WTC11 (cell line): ENCODE data around the gene GDPGP1. TPM values are rescaled to one million over a fixed set of nuclear protein-coding genes. Genes with fewer than 3 reads are reported as not detected.

Experiments used
- ATAC-seq: fragments of 200-7000 bp; cut with Tn5 transposase; 2 replicates; pipeline ENCODE4 v1.10.0; 2021; ENCODE audit warnings: mild to moderate bottlenecking, moderate library complexity
- CTCF ChIA-PET: fragments of 300-600 bp; sonication (Branson Sonifier 250); formaldehyde crosslinking; loops from one replicate; lab custom pipeline; 2021; ENCODE audit warnings: antibody characterized with exemption; lab: Charles Lee
- POLR2A ChIA-PET: fragments of 350-600 bp; sonication (Branson Sonifier 250); formaldehyde crosslinking; loops from one replicate; lab custom pipeline; 2021; ENCODE audit warnings: antibody characterized with exemption; lab: Charles Lee
- DNase-seq: peaks from one replicate; pipeline ENCODE4 v3.0.0; 2021; ENCODE audit warnings: low spot score
- H3K27ac Mint-ChIP-seq: 2 replicates; pipeline ENCODE4 v1.8.0; 2021; ENCODE audit warnings: mixed read lengths
- H3K27me3 Mint-ChIP-seq: 2 replicates; pipeline ENCODE4 v1.8.0; 2021; ENCODE audit warnings: low read depth, mild to moderate bottlenecking, moderate library complexity, mixed read lengths
- H3K36me3 Mint-ChIP-seq: 2 replicates; pipeline ENCODE4 v1.8.0; 2021; ENCODE audit warnings: mixed read lengths
- H3K4me1 Mint-ChIP-seq: 2 replicates; pipeline ENCODE4 v1.8.0; 2022; ENCODE audit warnings: mixed read lengths
- H3K4me3 Mint-ChIP-seq: 2 replicates; pipeline ENCODE4 v1.8.0; 2021; ENCODE audit warnings: mild to moderate bottlenecking, moderate library complexity, mixed read lengths
- H3K9me3 Mint-ChIP-seq: 2 replicates; pipeline ENCODE4 v1.8.0; 2021; ENCODE audit warnings: mixed read lengths
- AFF4 ChIP-seq: sonication (generic); formaldehyde crosslinking; IDR thresholded peaks from 2 replicates; pipeline ENCODE4 v1.8.1; 2023; ENCODE audit warnings: mild to moderate bottlenecking, missing genetic modification reagents, borderline replicate concordance
- ATF2 ChIP-seq: sonication (generic); formaldehyde crosslinking; IDR thresholded peaks from 2 replicates; pipeline ENCODE4 v1.8.1; 2022; ENCODE audit warnings: low read depth, missing genetic modification reagents, borderline replicate concordance
- CTCF ChIP-seq: fragments of 200-600 bp; IDR thresholded peaks from 2 replicates; pipeline ENCODE4 v1.8.0; 2022; ENCODE audit warnings: antibody characterized with exemption
- FOXK1 ChIP-seq: sonication (generic); formaldehyde crosslinking; IDR thresholded peaks from 2 replicates; pipeline ENCODE4 v1.8.0; 2022; ENCODE audit warnings: mild to moderate bottlenecking, moderate library complexity, missing genetic modification reagents
- GRHL2 ChIP-seq: fragments of 250-450 bp; sonication (Bioruptor Pico); IDR thresholded peaks from 2 replicates; pipeline ENCODE4 v1.8.0; 2022; ENCODE audit warnings: mild to moderate bottlenecking, moderate library complexity; ENCODE audit not compliant: insufficient replicate concordance, severe bottlenecking
- KAT7 ChIP-seq: sonication (generic); formaldehyde crosslinking; IDR thresholded peaks from 2 replicates; pipeline ENCODE4 v1.8.1; 2023; ENCODE audit warnings: missing genetic modification reagents, mild to moderate bottlenecking, borderline replicate concordance
- NR3C1 ChIP-seq: sonication (generic); formaldehyde crosslinking; conservative IDR thresholded peaks from 2 replicates; pipeline ENCODE4 v1.8.1; 2023; ENCODE audit warnings: low read depth, mild to moderate bottlenecking, missing genetic modification reagents
- PRRX2 ChIP-seq: fragments of 250-450 bp; sonication (Bioruptor Pico); IDR thresholded peaks from 2 replicates; pipeline ENCODE4 v1.8.0; 2021; ENCODE audit warnings: mild to moderate bottlenecking
- RORB ChIP-seq: fragments of 250-450 bp; sonication (Bioruptor Pico); IDR thresholded peaks from 2 replicates; pipeline ENCODE4 v1.9.0; 2021; ENCODE audit warnings: mild to moderate bottlenecking
- SMAD3 ChIP-seq: sonication (generic); formaldehyde crosslinking; IDR thresholded peaks from 2 replicates; pipeline ENCODE4 v1.8.0; 2022; ENCODE audit warnings: missing genetic modification reagents, mild to moderate bottlenecking, borderline replicate concordance
- ZBTB43 ChIP-seq: sonication (generic); formaldehyde crosslinking; IDR thresholded peaks from 2 replicates; pipeline ENCODE4 v1.8.1; 2023; ENCODE audit warnings: mild to moderate bottlenecking, missing genetic modification reagents
- ZNF138 ChIP-seq: sonication (generic); formaldehyde crosslinking; conservative IDR thresholded peaks from 2 replicates; pipeline ENCODE4 v1.8.1; 2022; ENCODE audit warnings: mild to moderate bottlenecking, moderate library complexity, missing genetic modification reagents
- total RNA-seq: library from RNA; stranded (reverse); gene quantifications from 3 replicates; pipeline ENCODE4 v1.2.3, GENCODE V29; 2021
- TF ChIP-seq, protein P1 (sequence below): sonication (generic); formaldehyde crosslinking; IDR thresholded peaks from 2 replicates; pipeline ENCODE4 v1.8.1; 2023; ENCODE audit warnings: mild to moderate bottlenecking, missing genetic modification reagents, moderate library complexity
- TF ChIP-seq, protein P2 (sequence below): sonication (generic); formaldehyde crosslinking; IDR thresholded peaks from 2 replicates; pipeline ENCODE4 v1.8.1; 2022; ENCODE audit warnings: mild to moderate bottlenecking, missing genetic modification reagents, moderate library complexity, borderline replicate concordance
- TF ChIP-seq, protein P3 (sequence below): fragments of 250-450 bp; sonication (Bioruptor Pico); IDR thresholded peaks from 2 replicates; pipeline ENCODE4 v1.9.0; 2021; ENCODE audit warnings: mild to moderate bottlenecking
- TF ChIP-seq, protein P4 (sequence below): fragments of 250-450 bp; sonication (Bioruptor Pico); IDR thresholded peaks from 2 replicates; pipeline ENCODE4 v1.9.0; 2021; ENCODE audit warnings: moderate library complexity, mild to moderate bottlenecking, inconsistent platforms, borderline replicate concordance
- TF ChIP-seq, protein P5 (sequence below): sonication (generic); formaldehyde crosslinking; conservative IDR thresholded peaks from 2 replicates; pipeline ENCODE4 v1.8.1; 2022; ENCODE audit warnings: mild to moderate bottlenecking, missing genetic modification reagents

GDPGP1 gene
- total RNA-seq, 1 experiment from 2014 or later = 2.6 TPM

GRCh38 chr15:90212221-90213098, 21.5 kb upstream of the GDPGP1 start:
- no peaks in the 10 kb centered on the region for H3K27me3 Mint-ChIP-seq
- no peak for TF ChIP-seq SMAD3 (CRISPR knock-in tag)
- no peak for TF ChIP-seq NR3C1
- no peak for TF ChIP-seq CTCF
- no peak for TF ChIP-seq ZNF138 (CRISPR knock-in tag)
- TF ChIP-seq, protein P1, sequence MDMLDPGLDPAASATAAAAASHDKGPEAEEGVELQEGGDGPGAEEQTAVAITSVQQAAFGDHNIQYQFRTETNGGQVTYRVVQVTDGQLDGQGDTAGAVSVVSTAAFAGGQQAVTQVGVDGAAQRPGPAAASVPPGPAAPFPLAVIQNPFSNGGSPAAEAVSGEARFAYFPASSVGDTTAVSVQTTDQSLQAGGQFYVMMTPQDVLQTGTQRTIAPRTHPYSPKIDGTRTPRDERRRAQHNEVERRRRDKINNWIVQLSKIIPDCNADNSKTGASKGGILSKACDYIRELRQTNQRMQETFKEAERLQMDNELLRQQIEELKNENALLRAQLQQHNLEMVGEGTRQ (CRISPR knock-in tag) = no peak
- TF ChIP-seq FOXK1 = no peak
- TF ChIP-seq GRHL2 = no peak
- no peak for TF ChIP-seq PRRX2
- no peak for TF ChIP-seq ATF2
- no peak for TF ChIP-seq RORB (CRISPR knock-in tag)
- TF ChIP-seq, protein P2, sequence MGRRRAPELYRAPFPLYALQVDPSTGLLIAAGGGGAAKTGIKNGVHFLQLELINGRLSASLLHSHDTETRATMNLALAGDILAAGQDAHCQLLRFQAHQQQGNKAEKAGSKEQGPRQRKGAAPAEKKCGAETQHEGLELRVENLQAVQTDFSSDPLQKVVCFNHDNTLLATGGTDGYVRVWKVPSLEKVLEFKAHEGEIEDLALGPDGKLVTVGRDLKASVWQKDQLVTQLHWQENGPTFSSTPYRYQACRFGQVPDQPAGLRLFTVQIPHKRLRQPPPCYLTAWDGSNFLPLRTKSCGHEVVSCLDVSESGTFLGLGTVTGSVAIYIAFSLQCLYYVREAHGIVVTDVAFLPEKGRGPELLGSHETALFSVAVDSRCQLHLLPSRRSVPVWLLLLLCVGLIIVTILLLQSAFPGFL (CRISPR knock-in tag) = no peak
- TF ChIP-seq, protein P3, sequence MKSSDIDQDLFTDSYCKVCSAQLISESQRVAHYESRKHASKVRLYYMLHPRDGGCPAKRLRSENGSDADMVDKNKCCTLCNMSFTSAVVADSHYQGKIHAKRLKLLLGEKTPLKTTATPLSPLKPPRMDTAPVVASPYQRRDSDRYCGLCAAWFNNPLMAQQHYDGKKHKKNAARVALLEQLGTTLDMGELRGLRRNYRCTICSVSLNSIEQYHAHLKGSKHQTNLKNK (CRISPR knock-in tag) = no peak
- TF ChIP-seq, protein P4, sequence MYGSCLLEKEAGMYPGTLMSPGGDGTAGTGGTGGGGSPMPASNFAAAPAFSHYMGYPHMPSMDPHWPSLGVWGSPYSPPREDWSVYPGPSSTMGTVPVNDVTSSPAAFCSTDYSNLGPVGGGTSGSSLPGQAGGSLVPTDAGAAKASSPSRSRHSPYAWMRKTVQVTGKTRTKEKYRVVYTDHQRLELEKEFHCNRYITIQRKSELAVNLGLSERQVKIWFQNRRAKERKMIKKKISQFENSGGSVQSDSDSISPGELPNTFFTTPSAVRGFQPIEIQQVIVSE (CRISPR knock-in tag) = no peak
- TF ChIP-seq, protein P5, sequence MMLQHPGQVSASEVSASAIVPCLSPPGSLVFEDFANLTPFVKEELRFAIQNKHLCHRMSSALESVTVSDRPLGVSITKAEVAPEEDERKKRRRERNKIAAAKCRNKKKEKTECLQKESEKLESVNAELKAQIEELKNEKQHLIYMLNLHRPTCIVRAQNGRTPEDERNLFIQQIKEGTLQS = no peak
- TF ChIP-seq KAT7 (CRISPR knock-in tag) = no peak
- no peak for TF ChIP-seq AFF4 (CRISPR knock-in tag)
- no peak for TF ChIP-seq ZBTB43 (CRISPR knock-in tag)
- TF ChIP-seq, all 79 proteins: peak for 0
- ChIA-PET POLR2A (no interaction called here), CTCF (interaction anchor here (1.1 to 6.5 kb wide), 4 partner anchors 9 to 69 kb away, joined by 5 to 62 read pairs (median 9); partner anchors contain the start of genes CIB1, GDPGP1 and SEMA4B)
- DNase-seq (no peak), ATAC-seq (no peak)
- H3K4me3 Mint-ChIP-seq = no peak overlapping the region
- H3K36me3 Mint-ChIP-seq = peaks cover 4% of the 10 kb centered on the region; the same call in 1 of the 2 replicates
- H3K9me3 Mint-ChIP-seq = no peaks in the 10 kb centered on the region
- H3K4me1 Mint-ChIP-seq = peaks cover 12% of the 10 kb centered on the region
- peak overlapping the region; percentile 95 for H3K27ac Mint-ChIP-seq
